HAP-1 (cell line): ENCODE results near the gene BTK.

Experiments used
- DNase-seq, 2 experiments: peaks; one replicate each; pipeline ENCODE4 v3.0.0-alpha.2; 2016 to 2020; ENCODE audit warnings: low spot score in 2 of 2
- H3K27me3 ChIP-seq: fragments of 250-450 bp; sonication (Bioruptor Pico); 2 replicates; pipeline ENCODE4 v1.5.1; 2020; ENCODE audit warnings: low read depth, mild to moderate bottlenecking, moderate library complexity
- H3K36me3 ChIP-seq: fragments of 250-450 bp; sonication (Bioruptor Pico); replicated peaks from 2 replicates; pipeline ENCODE4 v1.5.1; 2020; ENCODE audit warnings: mild to moderate bottlenecking
- H3K4me1 ChIP-seq: fragments of 250-450 bp; sonication (Bioruptor Pico); 2 replicates; pipeline ENCODE4 v1.5.1; 2020; ENCODE audit warnings: mild to moderate bottlenecking
- H3K4me3 ChIP-seq: fragments of 250-450 bp; sonication (Bioruptor Pico); 2 replicates; pipeline ENCODE4 v1.5.1; 2020; ENCODE audit warnings: mild to moderate bottlenecking, moderate library complexity
- H3K9me3 ChIP-seq: fragments of 250-450 bp; sonication (Bioruptor Pico); 2 replicates; pipeline ENCODE4 v1.5.1; 2020; ENCODE audit warnings: mild to moderate bottlenecking, moderate library complexity
- in situ Hi-C: fragments of 300-500 bp; cut with MboI; formaldehyde crosslinking; loops from 3 replicates; pipeline ENCODE4 v1.14.3; 2020; ENCODE audit warnings: low sequenced_read_pairs, inconsistent platforms, mixed read lengths

Gene BTK

GRCh38 chrX:101385026-101385684 is 836 bp downstream of the BTK start:
- no peak for DNase-seq
- no peak overlapping the region for H3K4me3 ChIP-seq

GRCh38 chrX:101383679-101384205 is 2.2 kb downstream of the BTK start:
- Histone ChIP-seq H3K4me1 (no peaks in the 10 kb centered on the region), H3K9me3 (no peaks in the 10 kb centered on the region), H3K36me3 (no peaks in the 10 kb centered on the region), H3K4me3 (no peak overlapping the region), H3K27me3 (no peaks in the 10 kb centered on the region; the same call in 1 of the 2 replicates)
- peak in 1 of 2 experiments; percentile 28 for DNase-seq
- in situ Hi-C loops, result no loop called here

More at GRCh38 chrX:101385026-101385684, 836 bp downstream of the BTK start:
- in situ Hi-C loops, result no loop called here
- no peaks in the 10 kb centered on the region for H3K9me3 ChIP-seq
- H3K27me3 ChIP-seq, result no peaks in the 10 kb centered on the region; the same call in 1 of the 2 replicates
- H3K4me1 ChIP-seq, result peaks cover 2% of the 10 kb centered on the region
- H3K36me3 ChIP-seq, result no peaks in the 10 kb centered on the region

- DNase-seq, result no peak
- Histone ChIP-seq H3K27me3 (no peaks in the 10 kb centered on the region; the same call in 1 of the 2 replicates), H3K9me3 (no peaks in the 10 kb centered on the region), H3K4me1 (no peaks in the 10 kb centered on the region), H3K36me3 (no peaks in the 10 kb centered on the region), H3K4me3 (no peak overlapping the region)
- in situ Hi-C loops, result no loop called here
These were observed 8.4 kb downstream of the BTK start for GRCh38 chrX:101377547-101377946.

- peaks cover 18% of the 10 kb centered on the region for H3K27me3 ChIP-seq
- H3K4me3 ChIP-seq, result no peak overlapping the region
- no peaks in the 10 kb centered on the region for H3K4me1 ChIP-seq
- in situ Hi-C loops, result no loop called here
- H3K36me3 ChIP-seq, result no peaks in the 10 kb centered on the region; the same call in 1 of the 2 replicates
- no peaks in the 10 kb centered on the region for H3K9me3 ChIP-seq
- no peak for DNase-seq
These were observed 15.0 kb downstream of the BTK start for GRCh38 chrX:101370888-101371504.

GRCh38 chrX:101369687-101370086 is 16.3 kb downstream of the BTK start:
- H3K9me3 ChIP-seq, result no peaks in the 10 kb centered on the region
- DNase-seq, result no peak
- in situ Hi-C loops, result no loop called here
- H3K4me3 ChIP-seq, result no peak overlapping the region
- H3K4me1 ChIP-seq, result no peaks in the 10 kb centered on the region
- peaks cover 18% of the 10 kb centered on the region for H3K27me3 ChIP-seq
- H3K36me3 ChIP-seq, result no peaks in the 10 kb centered on the region; the same call in 1 of the 2 replicates

- no peak for DNase-seq
- H3K27me3 ChIP-seq, result peaks cover 18% of the 10 kb centered on the region
- H3K36me3 ChIP-seq, result no peaks in the 10 kb centered on the region; the same call in 1 of the 2 replicates
- H3K4me3 ChIP-seq, result no peak overlapping the region
- no peaks in the 10 kb centered on the region for H3K9me3 ChIP-seq
- H3K4me1 ChIP-seq, result no peaks in the 10 kb centered on the region
- in situ Hi-C loops, result no loop called here
These were observed 17.2 kb downstream of the BTK start for GRCh38 chrX:101368800-101369199.

GRCh38 chrX:101365301-101365795 is 20.6 kb downstream of the BTK start:
- no peak overlapping the region for H3K4me3 ChIP-seq
- peaks cover 18% of the 10 kb centered on the region for H3K27me3 ChIP-seq
- no peak for DNase-seq
- in situ Hi-C loops, result no loop called here
- no peaks in the 10 kb centered on the region for H3K4me1 ChIP-seq
- no peaks in the 10 kb centered on the region for H3K9me3 ChIP-seq
- no peaks in the 10 kb centered on the region; the same call in 1 of the 2 replicates for H3K36me3 ChIP-seq

GRCh38 chrX:101362757-101363156 is 23.2 kb downstream of the BTK start:
- H3K36me3 ChIP-seq, result no peaks in the 10 kb centered on the region; the same call in 1 of the 2 replicates
- no peak overlapping the region for H3K4me3 ChIP-seq
- H3K9me3 ChIP-seq, result no peaks in the 10 kb centered on the region
- no peaks in the 10 kb centered on the region for H3K27me3 ChIP-seq
- in situ Hi-C loops, result no loop called here
- no peak for DNase-seq
- no peaks in the 10 kb centered on the region for H3K4me1 ChIP-seq

- no peaks in the 10 kb centered on the region for H3K27me3 ChIP-seq
- in situ Hi-C loops, result no loop called here
- H3K4me3 ChIP-seq, result no peak overlapping the region
- H3K4me1 ChIP-seq, result no peaks in the 10 kb centered on the region
- DNase-seq, result no peak
- H3K9me3 ChIP-seq, result no peaks in the 10 kb centered on the region
- no peaks in the 10 kb centered on the region for H3K36me3 ChIP-seq
These were observed 23.9 kb downstream of the BTK start for GRCh38 chrX:101362116-101362515.

- DNase-seq, result no peak
- in situ Hi-C loops, result no loop called here
These were observed 25.6 kb downstream of the BTK start for GRCh38 chrX:101360390-101360789.

GRCh38 chrX:101359966-101360365 is 26.0 kb downstream of the BTK start:
- no peaks in the 10 kb centered on the region for H3K27me3 ChIP-seq
- in situ Hi-C loops, result no loop called here
- no peak overlapping the region for H3K4me3 ChIP-seq
- H3K9me3 ChIP-seq, result no peaks in the 10 kb centered on the region
- no peaks in the 10 kb centered on the region for H3K4me1 ChIP-seq
- no peaks in the 10 kb centered on the region for H3K36me3 ChIP-seq
- no peak for DNase-seq

More at GRCh38 chrX:101360390-101360789, 25.6 kb downstream of the BTK start:
- Histone ChIP-seq H3K4me1 (no peaks in the 10 kb centered on the region), H3K27me3 (no peaks in the 10 kb centered on the region), H3K9me3 (no peaks in the 10 kb centered on the region), H3K4me3 (no peak overlapping the region), H3K36me3 (no peaks in the 10 kb centered on the region)

- DNase-seq, result peak; percentile 47 to 53
- in situ Hi-C loops, result no loop called here
- Histone ChIP-seq H3K36me3 (no peaks in the 10 kb centered on the region), H3K9me3 (no peaks in the 10 kb centered on the region), H3K4me3 (no peak overlapping the region), H3K27me3 (no peaks in the 10 kb centered on the region), H3K4me1 (no peaks in the 10 kb centered on the region)
These were observed 28.7 kb downstream of the BTK start for GRCh38 chrX:101357166-101357795.

GRCh38 chrX:101349193-101349562 is 36.8 kb downstream of the BTK start:
- in situ Hi-C loops, result no loop called here
- no peak for DNase-seq
- H3K4me3 ChIP-seq, result peak overlapping the region; percentile 82

More at GRCh38 chrX:101349193-101349562, 36.8 kb downstream of the BTK start:
- no peaks in the 10 kb centered on the region for H3K9me3 ChIP-seq
- peaks cover 21% of the 10 kb centered on the region for H3K4me1 ChIP-seq
- no peaks in the 10 kb centered on the region for H3K27me3 ChIP-seq
- H3K36me3 ChIP-seq, result peaks cover 30% of the 10 kb centered on the region
